HG03103 (cell line): ENCODE results near the gene MUSTN1.

Source experiments
- ATAC-seq: cut with Tn5 transposase; IDR thresholded peaks from one replicate; pipeline ENCODE4 v1.9.1; 2021; ENCODE audit warnings: low read depth; ENCODE audit not compliant: unreplicated experiment

The MUSTN1 gene

GRCh38 chr3:52788890-52789745, 45.7 kb downstream of the MUSTN1 start:
- no peak for ATAC-seq

- ATAC-seq, result no peak
Measured at GRCh38 chr3:52787672-52788625, 46.9 kb downstream of the MUSTN1 start.

GRCh38 chr3:52787246-52787645, 47.6 kb downstream of the MUSTN1 start:
- ATAC-seq, result no peak

GRCh38 chr3:52786330-52787215, 48.2 kb downstream of the MUSTN1 start:
- no peak for ATAC-seq

GRCh38 chr3:52784931-52785590, 49.8 kb downstream of the MUSTN1 start:
- no peak for ATAC-seq

GRCh38 chr3:52784021-52784621, 50.7 kb downstream of the MUSTN1 start:
- no peak for ATAC-seq

GRCh38 chr3:52783211-52783555, 51.6 kb downstream of the MUSTN1 start:
- no peak for ATAC-seq
